ENCODE measurements around the gene EGFL7. TPM values are rescaled to one million over a fixed set of nuclear protein-coding genes. Genes with fewer than 3 reads are reported as not detected.

Gene EGFL7
- total RNA-seq, 6 experiments from 2014 or later = 26.7 to 54.2 (median 45.8) TPM

DNA sequence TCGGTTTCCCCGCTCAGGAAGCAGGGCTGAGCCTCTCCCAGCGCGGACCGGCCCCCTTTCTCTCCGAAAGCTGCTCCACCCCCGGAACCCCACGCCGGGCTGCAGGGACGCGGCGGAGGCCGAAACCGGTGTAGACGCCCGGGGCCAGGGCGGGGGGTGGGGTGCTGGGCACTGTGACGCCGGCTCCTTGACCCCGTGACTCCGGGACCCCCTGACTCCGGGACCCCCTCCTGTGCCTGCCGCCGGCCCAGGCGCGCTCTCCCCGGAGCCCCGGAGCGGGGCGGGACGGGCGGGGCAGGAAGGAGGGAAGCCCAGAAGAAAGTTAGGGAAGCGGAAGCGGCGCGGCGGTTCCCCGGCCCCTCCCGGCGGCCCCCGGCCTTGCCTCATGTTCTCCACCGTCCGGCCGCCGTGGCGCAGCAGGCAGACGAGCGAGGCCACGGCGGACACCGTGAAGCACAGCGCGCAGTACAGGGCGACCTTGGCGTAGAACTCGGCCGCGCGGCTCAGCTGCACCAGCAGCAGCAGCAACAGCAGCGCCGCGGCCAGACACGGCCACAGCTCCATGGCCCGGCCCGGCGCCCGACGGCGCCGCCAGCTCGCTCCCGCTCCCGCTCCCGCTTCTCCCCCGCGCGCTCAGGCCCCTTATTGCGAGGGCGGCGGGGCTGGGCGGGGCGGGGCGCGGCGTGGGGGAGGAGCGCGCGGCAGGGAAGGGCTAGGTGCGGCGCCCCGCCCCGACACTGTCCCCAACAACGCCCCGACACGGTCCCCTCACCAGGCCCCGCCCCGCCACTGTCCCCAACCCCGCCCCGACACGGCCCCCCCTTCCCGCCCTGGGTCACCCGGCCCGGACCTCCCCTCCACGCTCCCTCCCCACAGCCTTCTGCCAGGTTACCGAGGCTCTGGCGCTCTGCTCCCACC lies 24.3 kb downstream of the EGFL7 start, which contains the start of gene AGPAT2:
Gene AGPAT2 (minus strand): TSS at position 664 of the 918 bp plus-strand sequence. CDS start 100 bp downstream, at position 564.
- TF ChIP-seq, protein P1, sequence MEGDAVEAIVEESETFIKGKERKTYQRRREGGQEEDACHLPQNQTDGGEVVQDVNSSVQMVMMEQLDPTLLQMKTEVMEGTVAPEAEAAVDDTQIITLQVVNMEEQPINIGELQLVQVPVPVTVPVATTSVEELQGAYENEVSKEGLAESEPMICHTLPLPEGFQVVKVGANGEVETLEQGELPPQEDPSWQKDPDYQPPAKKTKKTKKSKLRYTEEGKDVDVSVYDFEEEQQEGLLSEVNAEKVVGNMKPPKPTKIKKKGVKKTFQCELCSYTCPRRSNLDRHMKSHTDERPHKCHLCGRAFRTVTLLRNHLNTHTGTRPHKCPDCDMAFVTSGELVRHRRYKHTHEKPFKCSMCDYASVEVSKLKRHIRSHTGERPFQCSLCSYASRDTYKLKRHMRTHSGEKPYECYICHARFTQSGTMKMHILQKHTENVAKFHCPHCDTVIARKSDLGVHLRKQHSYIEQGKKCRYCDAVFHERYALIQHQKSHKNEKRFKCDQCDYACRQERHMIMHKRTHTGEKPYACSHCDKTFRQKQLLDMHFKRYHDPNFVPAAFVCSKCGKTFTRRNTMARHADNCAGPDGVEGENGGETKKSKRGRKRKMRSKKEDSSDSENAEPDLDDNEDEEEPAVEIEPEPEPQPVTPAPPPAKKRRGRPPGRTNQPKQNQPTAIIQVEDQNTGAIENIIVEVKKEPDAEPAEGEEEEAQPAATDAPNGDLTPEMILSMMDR (IDR thresholded peaks at IDR 0.05) = no peak
- TF ChIP-seq POLR2A (IDR thresholded peaks at IDR 0.05) = peak; percentile 95
- Histone ChIP-seq H3K27ac (peak within 1 kb of the TSS; percentile 65 to 78 (median 74)), H3K4me1 (peaks cover 0 to 82% (median 40%) of the 10 kb centered on the region in 4 donors), H3K36me3 (no peaks in the 10 kb centered on the region), H3K27me3 (no peaks in the 10 kb centered on the region), H3K9me3 (no peaks in the 10 kb centered on the region), H3K4me3 (peak within 1 kb of the TSS; percentile 94 to 97 (median 95))
- WGBS (ENCODE audit: insufficient coverage, low coverage, low lambda C conversion rate, missing lambda C conversion rate) = 4% methylated on average over 13 of the region's 106 CpGs
- DNase-seq = peak; percentile 93 to 95 (median 94)
- intact Hi-C loops (cut with DNase I) = no loop called here
- ATAC-seq = peak; percentile 58 to 78 (median 68)

DNA sequence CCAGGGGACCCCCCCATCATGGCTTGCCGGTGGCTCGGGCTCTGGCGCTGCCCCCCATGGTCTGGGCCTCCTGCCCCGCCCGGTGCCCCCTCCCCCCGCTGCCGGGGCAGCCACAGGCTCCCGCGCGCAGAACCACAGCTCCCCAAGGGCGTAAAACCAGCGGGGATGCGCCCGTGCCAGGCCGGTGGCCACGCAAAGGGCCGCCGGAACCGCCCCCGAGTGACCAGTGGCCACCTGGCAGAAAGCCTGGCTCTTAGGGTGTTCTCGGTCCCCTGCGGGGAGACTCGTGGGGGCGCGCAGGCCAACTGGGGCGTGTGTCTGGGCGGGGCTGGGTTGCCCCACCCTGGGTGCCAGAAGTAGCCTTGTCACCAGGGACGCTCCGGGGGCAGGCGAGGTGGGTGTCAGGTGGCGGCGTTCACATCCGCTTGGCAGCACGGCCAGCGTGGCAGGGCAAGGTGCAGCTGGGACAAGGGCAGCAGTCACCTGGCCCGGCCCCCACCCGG lies 25.1 kb downstream of the EGFL7 start:
- 0% methylated on average over 3 of the region's 37 CpGs for WGBS (ENCODE audit: insufficient coverage, low coverage, low lambda C conversion rate, missing lambda C conversion rate)
- H3K4me1 ChIP-seq = peaks cover 0 to 79% (median 36%) of the 10 kb centered on the region in 4 donors
- peak; percentile 92 to 96 (median 96) for DNase-seq
- H3K27ac ChIP-seq = peak overlapping the region; percentile 32 to 74 (median 57)
- H3K36me3 ChIP-seq = no peaks in the 10 kb centered on the region
- TF ChIP-seq, protein P1 (IDR thresholded peaks at IDR 0.05) = no peak
- TF ChIP-seq POLR2A (IDR thresholded peaks at IDR 0.05) = peak; percentile 41
- H3K4me3 ChIP-seq = peak overlapping the region; percentile 32 to 97 (median 94)
- H3K9me3 ChIP-seq = no peaks in the 10 kb centered on the region
- peak; percentile 50 to 64 (median 58) for ATAC-seq
- intact Hi-C loops (cut with DNase I) = no loop called here
- no peaks in the 10 kb centered on the region for H3K27me3 ChIP-seq

DNA sequence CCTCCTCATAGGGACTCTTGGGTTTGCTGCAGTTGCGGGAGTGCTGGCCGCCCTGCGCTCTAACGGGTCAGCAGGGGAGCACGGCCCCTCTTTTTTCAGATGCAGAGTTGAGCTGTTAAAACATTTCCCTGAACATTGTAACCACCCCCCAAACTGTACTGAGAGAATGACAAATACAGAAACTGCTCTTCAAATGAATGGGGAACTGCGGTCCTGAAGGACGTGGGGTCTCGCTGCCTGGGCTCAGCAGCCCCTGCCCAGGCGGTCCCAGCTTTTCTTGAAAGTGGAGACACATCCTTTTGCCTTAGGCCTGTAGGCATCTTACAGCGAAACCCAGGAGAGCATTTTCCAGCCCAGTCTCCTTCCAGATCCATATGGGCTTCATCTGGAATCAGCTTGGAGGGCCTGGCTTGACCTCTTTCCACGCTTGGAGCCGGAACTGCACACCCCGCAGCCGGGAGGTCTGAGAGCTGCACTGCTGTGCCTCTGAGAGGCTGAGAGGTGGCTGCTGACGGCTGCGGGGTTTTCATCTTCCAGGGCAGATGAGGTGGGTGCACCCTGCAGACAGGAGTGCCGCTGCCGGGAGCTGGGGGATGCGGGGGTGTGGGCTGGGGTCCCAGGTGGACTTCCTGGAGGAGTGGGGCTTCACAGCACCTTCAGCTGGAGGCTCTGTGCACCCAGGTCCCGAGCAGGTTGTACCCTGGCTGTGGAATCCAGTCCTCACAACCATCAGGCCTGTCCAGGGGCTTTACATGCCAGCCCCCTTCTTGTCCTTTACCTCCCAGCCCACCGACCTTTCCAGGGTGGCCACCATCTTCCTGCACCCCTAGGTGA lies 25.8 kb downstream of the EGFL7 start:
- TF ChIP-seq, protein P1 (IDR thresholded peaks at IDR 0.05) = no peak
- TF ChIP-seq POLR2A (IDR thresholded peaks at IDR 0.05) = no peak
- 53% methylated on average over 9 of the region's 21 CpGs for WGBS (ENCODE audit: insufficient coverage, low coverage, low lambda C conversion rate, missing lambda C conversion rate)
- no peak for ATAC-seq
- Histone ChIP-seq H3K27ac (peak overlapping the region; percentile 32 to 74 (median 57)), H3K4me3 (no peak overlapping the region), H3K36me3 (no peaks in the 10 kb centered on the region), H3K27me3 (no peaks in the 10 kb centered on the region), H3K4me1 (peaks cover 0 to 79% (median 36%) of the 10 kb centered on the region in 4 donors), H3K9me3 (no peaks in the 10 kb centered on the region)
- peak in 1 of 3 donors; percentile 50 for DNase-seq
- intact Hi-C loops (cut with DNase I) = no loop called here

DNA sequence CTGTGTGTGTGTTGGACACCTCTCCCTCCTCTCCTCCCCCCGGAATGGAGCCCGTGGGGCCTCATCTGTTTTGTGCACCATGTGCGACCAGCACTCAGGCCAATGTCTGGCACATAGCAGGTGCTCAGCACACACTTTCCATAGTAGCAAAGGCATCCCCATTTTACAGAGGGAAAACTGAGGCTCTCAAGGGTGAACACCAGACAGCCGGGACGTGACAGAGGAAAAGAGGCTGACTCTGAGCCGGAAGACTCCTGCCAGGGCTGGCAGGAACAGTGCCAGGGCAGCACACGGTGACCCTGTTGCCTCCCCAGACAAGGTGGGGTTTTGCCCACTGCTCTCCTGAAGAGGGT lies 26.4 kb downstream of the EGFL7 start:
- 68% methylated on average over 4 of the region's 7 CpGs for WGBS (ENCODE audit: insufficient coverage, low coverage, low lambda C conversion rate, missing lambda C conversion rate)
- H3K36me3 ChIP-seq = no peaks in the 10 kb centered on the region
- ATAC-seq (no peak), DNase-seq (peak in 1 of 3 donors; percentile 51)
- H3K27ac ChIP-seq = peak overlapping the region in 1 of 3 donors; percentile 80
- H3K27me3 ChIP-seq = no peaks in the 10 kb centered on the region
- no peak for TF ChIP-seq POLR2A (IDR thresholded peaks at IDR 0.05)
- TF ChIP-seq, protein P1 (IDR thresholded peaks at IDR 0.05) = no peak
- no peak overlapping the region for H3K4me3 ChIP-seq
- peaks cover 0 to 79% (median 36%) of the 10 kb centered on the region in 4 donors for H3K4me1 ChIP-seq
- no peaks in the 10 kb centered on the region for H3K9me3 ChIP-seq
- intact Hi-C loops (cut with DNase I) = no loop called here

Data from right lobe of liver (tissue), 6 donors.